Ovary (tissue), 9 donors: ENCODE measurements around the gene MLLT11. TPM values are rescaled to one million over a fixed set of nuclear protein-coding genes. Genes with fewer than 3 reads are reported as not detected.

ENCODE experiments used
- DNase-seq, 5 donors: peaks; one replicate each; pipeline ENCODE4 v3.0.0-alpha.2; 2019 to 2020
- H3K27ac ChIP-seq, 2 donors: fragments of 200-600 bp; one replicate each; pipeline versions ENCODE4 v1.5.1 to v1.8.0; 2019 to 2022
- H3K27me3 ChIP-seq: fragments of 200-600 bp; one replicate; pipeline ENCODE4 v1.8.0; 2022
- H3K36me3 ChIP-seq: fragments of 200-600 bp; sonication (generic); one replicate; pipeline ENCODE4 v1.5.1; 2019
- H3K4me1 ChIP-seq: one replicate; pipeline ENCODE4 v1.8.1; 2013; ENCODE audit warnings: mild to moderate bottlenecking, moderate library complexity; ENCODE audit not compliant: insufficient read depth
- H3K4me3 ChIP-seq: fragments of 200-600 bp; sonication (generic); one replicate; pipeline ENCODE4 v1.5.1; 2017
- H3K9me3 ChIP-seq, 2 donors: fragments of 200-600 bp in 1 of 2; sonication (generic) in 1 of 2; one replicate each; pipeline versions ENCODE4 v1.5.1 to v1.8.1; 2013 to 2019; ENCODE audit warnings: mild to moderate bottlenecking in 1 of 2, moderate library complexity in 1 of 2
- CTCF ChIP-seq, 3 donors: fragments of 450-650 bp in 2 of 3; fragments of 200-600 bp in 1 of 3; IDR thresholded peaks; one replicate each; pipeline versions ENCODE4 v1.5.1 to v1.8.0; 2016 to 2022; ENCODE audit warnings: antibody characterized with exemption in 3 of 3, mild to moderate bottlenecking in 1 of 3
- EP300 ChIP-seq: sonication (generic); formaldehyde crosslinking; IDR thresholded peaks from one replicate; pipeline ENCODE4 v1.6.1; 2017; ENCODE audit warnings: antibody characterized with exemption
- POLR2A ChIP-seq: fragments of 450-650 bp; IDR thresholded peaks from one replicate; pipeline ENCODE4 v1.6.1; 2017; ENCODE audit warnings: antibody characterized with exemption, mild to moderate bottlenecking, moderate library complexity
- WGBS, 3 donors: extraction: QIAGEN DNeasy Blood & Tissue Kit in 1 of 3; methylation state at CpG; one replicate each; pipeline versions ENCODE4 v1.1.5 to v1.1.7; 2013 to 2017; 5-methylcytosine and 5-hydroxymethylcytosine counted together
- intact Hi-C, 4 donors: fragments of 100-400 bp; cut with DNase I; formaldehyde crosslinking; loops; one replicate each; pipeline versions ENCODE4 v1.11.0 to v1.15.1; 2022 to 2023
- polyA plus RNA-seq, 2 donors: library from polyadenylated mRNA; stranded (reverse); fragments of 200-250 nt in 1 of 2; fragments of 350-450 nt in 1 of 2; fragmentation: Illumina TruSeq in 1 of 2; extraction: RNeasy Lipid Tissue Mini Kit (QIAGEN cat#74804) in 1 of 2; gene quantifications; one replicate each; pipeline ENCODE4 v1.2.3, GENCODE V29; 2013 to 2014
- total RNA-seq, 7 donors: library from RNA; depleted of rRNA in 2 of 7; stranded (reverse); fragments of >200 nt in 2 of 7; fragmentation: NEBNext Ultra II Directional in 3 of 7; extraction: Animal tissue kit (Norgen Biotek cat#: 25700) in 3 of 7; gene quantifications; one replicate each; pipeline versions ENCODE4 v1.1.0 to v1.2.4, GENCODE V29; 2016 to 2023
- donor health status: DM: no; HTN: no; CAD: no; lungs with moderate emphysema.
- donor health status: DM: no; HTN: no; CAD: no.
- donor health status: Bipolar disorder and iron deficiency.
- donor health status: DM: yes; HTN: yes; CAD: no.
- donor health status: DM: no; HTN: no; CAD: no.
- donor health status: DM: yes; HTN: yes; CAD: no.

MLLT11 gene
- total and polyA plus RNA-seq, 9 donors: 1.1 to 9.5 (median 2.4) TPM

- 93 to 100% (median 100%) methylated on average over 1 of the region's 1 CpG for WGBS, 3 donors
- DNase-seq: no peak
Measured at GRCh38 chr1:151098126-151098525, 37.9 kb downstream of the MLLT11 start.

GRCh38 chr1:151104630-151105029 lies 44.4 kb downstream of the MLLT11 start:
- no peak for TF ChIP-seq EP300
- TF ChIP-seq CTCF (IDR thresholded peaks at IDR 0.05): no peak
- TF ChIP-seq POLR2A: no peak
- H3K27ac ChIP-seq: no peak overlapping the region
- no peak for DNase-seq
- no peaks in the 10 kb centered on the region for H3K4me1 ChIP-seq
- H3K36me3 ChIP-seq: no peaks in the 10 kb centered on the region
- no peak overlapping the region for H3K4me3 ChIP-seq
- intact Hi-C loops: loop anchor here in 1 of 4 donors (5.0 kb wide), 1 partner anchor 53 kb away; the partner anchor contains the start of gene TNFAIP8L2
- no peaks in the 10 kb centered on the region for H3K9me3 ChIP-seq
- H3K27me3 ChIP-seq: no peaks in the 10 kb centered on the region

More at GRCh38 chr1:151098126-151098525, 37.9 kb downstream of the MLLT11 start:
- Histone ChIP-seq H3K27me3 (no peaks in the 10 kb centered on the region), H3K36me3 (no peaks in the 10 kb centered on the region), H3K4me3 (no peak overlapping the region), H3K27ac (no peak overlapping the region), H3K4me1 (no peaks in the 10 kb centered on the region), H3K9me3 (no peaks in the 10 kb centered on the region)
- intact Hi-C loops: loop anchor here in 2 of 4 donors (5.0 to 10.0 kb wide), 2 partner anchors 57 to 59 kb away; partner anchors contain the start of gene TNFAIP8L2 (in 2 of the 2)
- TF ChIP-seq CTCF (IDR thresholded peaks at IDR 0.05) (no peak), POLR2A (no peak), EP300 (no peak)

- DNase-seq: no peak
- H3K4me1 ChIP-seq: no peaks in the 10 kb centered on the region
- H3K4me3 ChIP-seq: no peak overlapping the region
- intact Hi-C loops: no loop called here
- no peak overlapping the region for H3K27ac ChIP-seq
- H3K36me3 ChIP-seq: no peaks in the 10 kb centered on the region
- no peak for TF ChIP-seq POLR2A
- TF ChIP-seq CTCF (IDR thresholded peaks at IDR 0.05): no peak
- no peak for TF ChIP-seq EP300
- 57 to 62% (median 58%) methylated on average over 2 of the region's 2 CpGs for WGBS, 3 donors
- H3K27me3 ChIP-seq: no peaks in the 10 kb centered on the region
- no peaks in the 10 kb centered on the region for H3K9me3 ChIP-seq
Measured at GRCh38 chr1:151106894-151107293, 46.7 kb downstream of the MLLT11 start.

GRCh38 chr1:151108331-151108730 lies 48.1 kb downstream of the MLLT11 start:
- intact Hi-C loops: no loop called here
- no peak overlapping the region for H3K4me3 ChIP-seq
- no peaks in the 10 kb centered on the region for H3K4me1 ChIP-seq
- DNase-seq: no peak
- H3K27me3 ChIP-seq: no peaks in the 10 kb centered on the region
- H3K27ac ChIP-seq: no peak overlapping the region
- 90 to 93% (median 91%) methylated on average over 5 of the region's 5 CpGs for WGBS, 3 donors
- no peaks in the 10 kb centered on the region for H3K9me3 ChIP-seq
- TF ChIP-seq POLR2A (no peak), CTCF (IDR thresholded peaks at IDR 0.05) (no peak), EP300 (no peak)
- H3K36me3 ChIP-seq: no peaks in the 10 kb centered on the region
